ENCODE data around the gene PTTG1IP.

DNA sequence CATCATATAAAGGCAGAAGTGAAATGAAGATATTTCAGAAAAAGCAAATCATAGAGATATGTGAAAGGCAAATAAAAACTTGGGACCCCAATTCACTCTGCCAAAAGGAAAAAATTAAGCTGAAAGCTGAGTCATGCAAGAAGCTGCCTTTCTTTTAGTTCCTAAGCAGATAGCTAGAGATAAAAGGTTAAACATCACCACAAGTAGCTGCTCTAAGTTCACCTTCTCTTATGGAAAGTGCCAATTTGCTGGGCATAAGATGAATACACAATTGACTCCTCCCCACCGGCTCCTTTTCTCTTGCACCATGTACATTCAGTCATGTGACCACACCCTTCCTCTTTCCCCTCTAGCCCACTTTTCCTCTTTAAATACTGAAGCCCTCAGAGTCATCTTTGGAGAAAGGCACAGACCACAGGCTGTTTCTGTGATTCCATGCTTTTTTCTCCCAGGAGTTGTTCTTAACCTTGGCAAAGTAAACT, 50.3 kb downstream of the PTTG1IP start:
- TF ChIP-seq CTCF (IDR thresholded peaks at IDR 0.05; ENCODE audit: borderline replicate concordance, extremely low read depth, low read length, poor library complexity, severe bottlenecking), result no peak
- TF ChIP-seq EZH2 (IDR thresholded peaks at IDR 0.05; ENCODE audit: borderline replicate concordance, low read depth, low read length, severe bottlenecking), result no peak
